Esophagus muscularis mucosa (tissue), 3 donors: ENCODE measurements around the gene P2RY6.
"Not testable (repeated sequence)": the region's sequence is repeated elsewhere in the genome, so short reads cannot be mapped to it uniquely, and the experiment has no call there.

Experiments
- POLR2AphosphoS5 ChIP-seq, 2 donors: sonication (generic); formaldehyde crosslinking; IDR thresholded peaks; one replicate each; pipeline ENCODE4 v1.6.1; 2017; ENCODE audit warnings: antibody characterized with exemption in 2 of 2
- TF ChIP-seq, protein P1 (sequence below), 3 experiments: fragments of 200-600 bp in 2 of 3; fragments of 450-650 bp in 1 of 3; sonication (generic) in 2 of 3; IDR thresholded peaks; one replicate each; pipeline ENCODE4 v1.5.1; 2017 to 2019; ENCODE audit warnings: antibody characterized with exemption in 3 of 3, mild to moderate bottlenecking in 2 of 3, moderate library complexity in 1 of 3

DNA sequence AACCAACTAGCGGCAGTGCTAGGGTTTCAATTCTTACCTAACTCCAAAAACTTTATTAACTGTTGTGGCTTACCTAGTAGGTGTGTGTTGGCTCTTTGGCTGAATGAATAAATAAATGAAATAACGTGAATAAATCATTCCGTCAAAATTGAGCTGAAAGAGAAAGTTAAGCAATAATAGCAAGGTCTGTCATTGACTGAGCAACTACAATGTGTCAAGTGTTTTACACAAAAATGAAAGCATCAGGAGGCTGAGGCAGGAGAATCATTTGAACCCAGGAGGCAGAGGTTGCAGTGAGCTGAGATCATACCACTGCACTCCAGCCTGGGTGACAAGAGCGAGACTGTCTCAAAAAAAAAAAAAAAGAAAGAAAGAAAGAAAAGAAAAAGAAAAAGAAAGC, 2.1 kb downstream of the P2RY6 start:
- TF ChIP-seq, protein P1, sequence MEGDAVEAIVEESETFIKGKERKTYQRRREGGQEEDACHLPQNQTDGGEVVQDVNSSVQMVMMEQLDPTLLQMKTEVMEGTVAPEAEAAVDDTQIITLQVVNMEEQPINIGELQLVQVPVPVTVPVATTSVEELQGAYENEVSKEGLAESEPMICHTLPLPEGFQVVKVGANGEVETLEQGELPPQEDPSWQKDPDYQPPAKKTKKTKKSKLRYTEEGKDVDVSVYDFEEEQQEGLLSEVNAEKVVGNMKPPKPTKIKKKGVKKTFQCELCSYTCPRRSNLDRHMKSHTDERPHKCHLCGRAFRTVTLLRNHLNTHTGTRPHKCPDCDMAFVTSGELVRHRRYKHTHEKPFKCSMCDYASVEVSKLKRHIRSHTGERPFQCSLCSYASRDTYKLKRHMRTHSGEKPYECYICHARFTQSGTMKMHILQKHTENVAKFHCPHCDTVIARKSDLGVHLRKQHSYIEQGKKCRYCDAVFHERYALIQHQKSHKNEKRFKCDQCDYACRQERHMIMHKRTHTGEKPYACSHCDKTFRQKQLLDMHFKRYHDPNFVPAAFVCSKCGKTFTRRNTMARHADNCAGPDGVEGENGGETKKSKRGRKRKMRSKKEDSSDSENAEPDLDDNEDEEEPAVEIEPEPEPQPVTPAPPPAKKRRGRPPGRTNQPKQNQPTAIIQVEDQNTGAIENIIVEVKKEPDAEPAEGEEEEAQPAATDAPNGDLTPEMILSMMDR (IDR thresholded peaks at IDR 0.05), result not testable (repeated sequence)
- not testable (repeated sequence) for TF ChIP-seq POLR2AphosphoS5 (IDR thresholded peaks at IDR 0.05)
